Mesenchymal stem cell (in vitro differentiated cells and primary cell): ENCODE measurements around the gene FAM114A2. TPM values are rescaled to one million over a fixed set of nuclear protein-coding genes. Genes with fewer than 3 reads are reported as not detected.

Source experiments
- DNase-seq: peaks from one replicate; pipeline ENCODE4 v3.0.0-alpha.2; 2013
- H2AFZ ChIP-seq: one replicate; pipeline ENCODE4 v1.6.1; 2013; ENCODE audit warnings: low read depth, mild to moderate bottlenecking, control low read depth, inconsistent platforms, low read length, moderate library complexity
- H2AK5ac ChIP-seq: 2 replicates; pipeline ENCODE4 v1.6.1; 2013; ENCODE audit warnings: low read length, moderate library complexity, mild to moderate bottlenecking, inconsistent platforms; ENCODE audit not compliant: severe bottlenecking
- H2BK120ac ChIP-seq: one replicate; pipeline ENCODE4 v1.6.1; 2013; ENCODE audit warnings: low read depth, mild to moderate bottlenecking, inconsistent platforms, low read length, moderate library complexity
- H2BK12ac ChIP-seq, 2 experiments: one replicate each; pipeline ENCODE4 v1.6.1; 2013; ENCODE audit warnings: inconsistent platforms in 2 of 2, low read length in 2 of 2, mild to moderate bottlenecking in 2 of 2, moderate library complexity in 2 of 2, control low read depth in 1 of 2
- H2BK15ac ChIP-seq: one replicate; pipeline ENCODE4 v1.6.1; 2013; ENCODE audit warnings: mild to moderate bottlenecking, low read depth, inconsistent platforms; ENCODE audit not compliant: poor library complexity, severe bottlenecking
- H2BK5ac ChIP-seq: 2 replicates; pipeline ENCODE4 v1.6.1; 2013; ENCODE audit warnings: low read depth, mild to moderate bottlenecking, low read length, control low read depth, inconsistent platforms; ENCODE audit not compliant: poor library complexity, severe bottlenecking
- H3K14ac ChIP-seq, 2 experiments: one replicate each; pipeline ENCODE4 v1.6.1; 2013; ENCODE audit warnings: inconsistent platforms in 2 of 2, low read length in 2 of 2, control low read depth in 1 of 2, mild to moderate bottlenecking in 1 of 2, moderate library complexity in 1 of 2
- H3K18ac ChIP-seq, 2 experiments: one replicate each; pipeline ENCODE4 v1.6.1; 2013; ENCODE audit warnings: inconsistent platforms in 2 of 2, low read length in 2 of 2, control low read depth in 1 of 2, low read depth in 1 of 2, mild to moderate bottlenecking in 1 of 2
- H3K23ac ChIP-seq, 2 experiments: one replicate each; pipeline ENCODE4 v1.6.1; 2013; ENCODE audit warnings: inconsistent platforms in 2 of 2, low read length in 2 of 2, mild to moderate bottlenecking in 2 of 2, moderate library complexity in 2 of 2, control low read depth in 1 of 2
- H3K27ac ChIP-seq: 2 replicates; pipeline ENCODE4 v1.5.1; 2013; ENCODE audit warnings: mild to moderate bottlenecking, moderate library complexity, low read length, control low read depth, inconsistent platforms; ENCODE audit not compliant: poor library complexity, severe bottlenecking
- H3K27me3 ChIP-seq, 2 experiments: 2 replicates each; pipeline versions ENCODE4 v1.6.1 to v1.7.0; 2013; ENCODE audit warnings: low read length in 2 of 2, mild to moderate bottlenecking in 2 of 2, moderate library complexity in 2 of 2, control low read depth in 1 of 2, inconsistent platforms in 1 of 2; ENCODE audit not compliant: control insufficient read depth in 1 of 2, insufficient read depth in 1 of 2
- H3K36me3 ChIP-seq, 2 experiments: 2 replicates each; pipeline versions ENCODE4 v1.6.1 to v1.7.0; 2013; ENCODE audit warnings: low read length in 2 of 2, control low read depth in 1 of 2, inconsistent platforms in 1 of 2, low read depth in 1 of 2, mild to moderate bottlenecking in 1 of 2; ENCODE audit not compliant: insufficient read depth in 2 of 2, control insufficient read depth in 1 of 2
- H3K4ac ChIP-seq, 2 experiments: one replicate each; pipeline ENCODE4 v1.6.1; 2013; ENCODE audit warnings: inconsistent platforms in 2 of 2, low read length in 2 of 2, mild to moderate bottlenecking in 2 of 2, moderate library complexity in 2 of 2, control low read depth in 1 of 2, low read depth in 1 of 2
- H3K4me1 ChIP-seq: 2 replicates; pipeline ENCODE4 v1.6.1; 2013; ENCODE audit warnings: low read depth, low read length, control low read depth; ENCODE audit not compliant: control insufficient read depth, insufficient read depth
- H3K4me2 ChIP-seq: 2 replicates; pipeline ENCODE4 v1.6.1; 2013; ENCODE audit warnings: low read length, mild to moderate bottlenecking, inconsistent platforms; ENCODE audit not compliant: poor library complexity, severe bottlenecking
- H3K4me3 ChIP-seq, 2 experiments: 2 replicates each; pipeline versions ENCODE4 v1.5.1 to v1.7.0; 2013; ENCODE audit warnings: low read length in 2 of 2, mild to moderate bottlenecking in 2 of 2, control low read depth in 1 of 2, low read depth in 1 of 2; ENCODE audit not compliant: insufficient read depth in 1 of 2
- H3K79me1 ChIP-seq: replicated peaks from 2 replicates; pipeline ENCODE4 v1.6.1; 2013; ENCODE audit warnings: mild to moderate bottlenecking, control low read depth, low read length, inconsistent platforms; ENCODE audit not compliant: poor library complexity, severe bottlenecking
- H3K9ac ChIP-seq: 2 replicates; pipeline ENCODE4 v1.7.0; 2013; ENCODE audit warnings: mild to moderate bottlenecking, low read length, moderate library complexity
- H3K9me3 ChIP-seq: 2 replicates; pipeline ENCODE4 v1.7.0; 2013; ENCODE audit warnings: mild to moderate bottlenecking, low read length; ENCODE audit not compliant: control insufficient read depth
- H4K8ac ChIP-seq: one replicate; pipeline ENCODE4 v1.6.1; 2013; ENCODE audit warnings: inconsistent platforms, mild to moderate bottlenecking, low read length, moderate library complexity
- H4K91ac ChIP-seq: one replicate; pipeline ENCODE4 v1.6.1; 2013; ENCODE audit warnings: mild to moderate bottlenecking, low read length, inconsistent platforms
- WGBS: methylation state at CpG from one replicate; pipeline ENCODE4 v1.1.7; 2013; ENCODE audit warnings: mixed read lengths; 5-methylcytosine and 5-hydroxymethylcytosine counted together
- polyA plus RNA-seq, 2 experiments: library from polyadenylated mRNA; stranded (reverse); fragments of 200-250 nt; gene quantifications; one replicate each; pipeline ENCODE4 v1.2.3, GENCODE V29; 2013

Gene FAM114A2
- 14.4 TPM for polyA plus RNA-seq (2013, experiment 1 of 2)
- 14.2 TPM for polyA plus RNA-seq (2013, experiment 2 of 2)

DNA sequence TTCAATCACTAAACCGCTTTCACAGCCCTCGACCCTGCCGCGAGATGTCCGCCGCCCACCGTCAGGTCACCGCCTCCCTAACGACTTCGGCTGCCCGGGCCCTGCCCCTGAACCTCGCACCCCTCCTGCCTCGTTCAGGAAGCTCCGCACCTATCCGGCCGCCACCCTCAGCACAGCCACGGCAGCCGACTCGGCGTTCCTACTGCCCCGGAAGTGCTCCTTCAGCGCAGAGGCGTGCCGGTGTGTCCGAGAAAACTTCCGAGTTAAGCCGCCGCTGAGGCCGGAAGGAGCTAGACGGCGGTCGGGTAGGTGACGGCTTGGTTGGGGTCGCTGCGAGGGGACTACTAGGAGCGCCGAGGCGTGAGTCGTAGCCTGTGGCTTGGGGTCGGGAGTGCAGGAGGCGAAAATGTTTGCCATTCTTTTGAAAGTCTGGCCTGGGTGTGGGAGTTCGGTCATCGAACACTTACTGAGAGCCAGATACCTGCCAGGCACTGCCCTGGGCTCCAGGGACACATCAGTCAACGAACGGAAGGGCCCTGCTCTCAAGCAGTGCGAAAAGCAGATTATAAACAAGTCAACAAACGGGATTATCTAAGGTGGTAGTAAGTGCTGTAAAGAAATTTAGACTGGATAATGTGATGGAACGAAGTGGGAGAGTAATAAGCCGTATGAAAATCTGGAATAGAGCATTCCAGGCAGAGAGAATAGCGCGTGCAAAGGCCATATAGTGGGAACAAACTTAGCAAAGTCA, at the start of gene FAM114A2, which contains the start of gene MFAP3:
FAM114A2 (minus strand) TSS at position 204 of the 751 bp plus-strand sequence. CDS start 3,957 bp downstream, outside the sequence.
MFAP3 (plus strand) TSS at position 261 of the 751 bp plus-strand sequence. CDS start 10,756 bp downstream, outside the sequence.
- WGBS = under 1% methylated on average over 49 of the region's 51 CpGs
- peak; percentile 91 for DNase-seq

DNA sequence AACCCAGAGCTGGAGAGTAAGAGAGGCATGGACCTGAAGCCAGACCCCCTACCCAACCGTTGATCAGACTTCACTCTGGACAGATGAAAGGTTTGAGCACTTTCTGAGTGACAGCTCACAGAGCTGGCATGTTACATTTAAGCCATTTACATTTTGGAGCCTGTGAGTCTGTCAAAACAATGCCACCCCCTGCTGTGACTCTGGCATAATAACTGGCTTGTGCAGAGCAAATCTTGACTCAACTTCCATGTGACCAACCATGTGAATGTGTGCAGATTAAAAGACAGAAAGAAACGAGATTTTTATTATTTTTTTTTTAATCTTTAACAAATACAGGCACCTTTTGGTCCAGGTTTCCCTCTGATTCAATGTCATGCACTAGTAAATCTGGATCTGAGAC, 48.5 kb upstream of the FAM114A2 start:
- no peaks in the 10 kb centered on the region for H3K4me1 ChIP-seq
- H4K8ac ChIP-seq = no peak overlapping the region
- no peak overlapping the region for H3K4ac ChIP-seq
- H3K14ac ChIP-seq = no peak overlapping the region
- DNase-seq = no peak
- H3K36me3 ChIP-seq = no peaks in the 10 kb centered on the region
- H3K9ac ChIP-seq = no peak overlapping the region
- no peak overlapping the region for H2BK15ac ChIP-seq
- H3K23ac ChIP-seq = no peak overlapping the region
- no peak overlapping the region for H2BK5ac ChIP-seq
- no peak overlapping the region for H2BK12ac ChIP-seq
- H2BK120ac ChIP-seq = no peak overlapping the region
- no peak overlapping the region for H3K18ac ChIP-seq
- H3K27me3 ChIP-seq = peaks cover 6 to 36% of the 10 kb centered on the region in 2 experiments
- H3K79me1 ChIP-seq = no peaks in the 10 kb centered on the region
- no peak overlapping the region for H3K4me2 ChIP-seq
- 4% methylated on average over 1 of the region's 2 CpGs for WGBS
- no peaks in the 10 kb centered on the region for H3K9me3 ChIP-seq
- no peak overlapping the region for H4K91ac ChIP-seq
- no peak overlapping the region for H3K27ac ChIP-seq
- no peak overlapping the region for H2AFZ ChIP-seq
- H3K4me3 ChIP-seq = peak overlapping the region in 1 of 2 experiments; percentile 21
- H2AK5ac ChIP-seq = no peak overlapping the region

More for the DNA sequence above, at the start of gene FAM114A2, which contains the start of gene MFAP3:
- Histone ChIP-seq H3K4me3 (peak within 1 kb of the TSS; percentile 82 to 94), H3K23ac (no peak within 1 kb of the TSS), H3K27me3 (no peaks in the 10 kb centered on the region), H3K14ac (peak within 1 kb of the TSS in 1 of 2 experiments; percentile 90), H2BK12ac (no peak within 1 kb of the TSS), H3K4me2 (peak within 1 kb of the TSS; percentile 81), H3K27ac (peak within 1 kb of the TSS; percentile 44), H3K79me1 (peaks cover 31% of the 10 kb centered on the region), H2AFZ (peak within 1 kb of the TSS; percentile 91), H3K9ac (peak within 1 kb of the TSS; percentile 96), H2AK5ac (no peak within 1 kb of the TSS), H4K91ac (peak within 1 kb of the TSS; percentile 19), H3K4ac (peak within 1 kb of the TSS; percentile 71 to 79), H3K4me1 (no peaks in the 10 kb centered on the region), H4K8ac (peak within 1 kb of the TSS; percentile 98), H3K36me3 (no peaks in the 10 kb centered on the region), H2BK120ac (peak within 1 kb of the TSS; percentile 54), H2BK5ac (no peak within 1 kb of the TSS), H3K9me3 (no peaks in the 10 kb centered on the region), H2BK15ac (peak within 1 kb of the TSS; percentile 39), H3K18ac (peak within 1 kb of the TSS; percentile 83 to 92)

DNA sequence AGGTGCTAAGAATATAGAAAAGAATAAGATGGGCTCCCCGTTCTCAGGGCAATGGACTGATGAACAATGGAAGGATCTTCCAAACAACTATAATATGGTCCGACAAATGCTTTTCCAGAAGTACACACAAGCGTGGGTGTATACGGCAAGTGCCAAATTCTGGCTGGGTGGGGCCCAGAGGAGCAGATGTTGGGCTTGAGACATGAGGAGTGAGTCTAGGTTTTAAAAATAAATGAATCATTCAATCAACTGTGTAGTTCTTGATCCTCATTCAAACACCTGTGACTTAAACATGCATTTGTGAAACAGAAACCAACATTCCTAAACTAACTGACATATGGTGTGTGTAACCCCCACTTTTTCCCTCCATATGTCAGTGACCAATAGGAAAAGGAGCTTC, 47.9 kb upstream of the FAM114A2 start:
- Histone ChIP-seq H3K4me1 (no peaks in the 10 kb centered on the region), H2BK120ac (no peak overlapping the region), H3K27ac (no peak overlapping the region), H3K23ac (no peak overlapping the region), H4K8ac (no peak overlapping the region), H3K36me3 (no peaks in the 10 kb centered on the region), H3K4me2 (no peak overlapping the region), H2AK5ac (no peak overlapping the region), H3K9ac (no peak overlapping the region), H3K4me3 (peak overlapping the region in 1 of 2 experiments; percentile 21), H3K4ac (no peak overlapping the region), H3K18ac (no peak overlapping the region), H3K14ac (no peak overlapping the region), H3K27me3 (peaks cover 2 to 34% of the 10 kb centered on the region in 2 experiments), H4K91ac (no peak overlapping the region), H3K79me1 (no peaks in the 10 kb centered on the region), H2BK5ac (no peak overlapping the region), H2AFZ (no peak overlapping the region), H3K9me3 (no peaks in the 10 kb centered on the region), H2BK15ac (no peak overlapping the region), H2BK12ac (no peak overlapping the region)
- no peak for DNase-seq
- WGBS = 86% methylated on average over 4 of the region's 4 CpGs

DNA sequence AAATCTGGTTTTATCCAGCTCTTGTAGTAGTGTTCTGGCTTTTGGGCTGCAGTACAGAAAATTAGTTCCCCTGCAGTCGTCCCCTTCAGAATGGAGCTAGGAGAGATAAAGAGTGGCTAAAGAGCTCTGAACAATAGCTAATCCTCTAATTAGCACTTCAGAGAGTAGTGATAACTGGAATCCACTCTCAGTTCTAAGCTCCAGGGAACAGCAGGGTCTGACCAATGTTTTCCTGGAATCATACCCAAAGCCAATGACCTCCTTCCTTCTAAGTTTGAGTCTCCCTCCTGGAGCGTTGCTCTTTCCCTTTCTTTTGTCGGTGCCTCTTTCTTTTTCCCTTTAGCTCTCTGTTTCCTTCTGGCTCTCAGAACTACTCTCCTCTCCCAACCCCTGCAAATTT, 47.4 kb upstream of the FAM114A2 start:
- Histone ChIP-seq H2BK12ac (no peak overlapping the region), H3K79me1 (no peaks in the 10 kb centered on the region), H3K14ac (no peak overlapping the region), H2BK15ac (no peak overlapping the region), H4K91ac (no peak overlapping the region), H2BK120ac (no peak overlapping the region), H3K4ac (no peak overlapping the region), H3K36me3 (no peaks in the 10 kb centered on the region), H3K27ac (no peak overlapping the region), H3K4me3 (peak overlapping the region in 1 of 2 experiments; percentile 21), H2BK5ac (no peak overlapping the region), H3K9me3 (no peaks in the 10 kb centered on the region), H3K27me3 (peaks cover 0 to 36% of the 10 kb centered on the region in 2 experiments), H3K4me1 (no peaks in the 10 kb centered on the region), H4K8ac (no peak overlapping the region), H3K9ac (no peak overlapping the region), H2AFZ (no peak overlapping the region), H3K23ac (no peak overlapping the region), H3K4me2 (no peak overlapping the region), H3K18ac (no peak overlapping the region), H2AK5ac (no peak overlapping the region)
- DNase-seq = no peak
- 22% methylated on average over 2 of the region's 3 CpGs for WGBS
